Activated CD4-positive, alpha-beta memory T cell treated with anti-CD3 and anti-CD28 coated beads, Interleukin-2, amount 10 ng/mL, durations not matched to agents 7 days and 5 days (primary cell): Measurements from ENCODE around the gene FEZ2. TPM values are rescaled to one million over a fixed set of nuclear protein-coding genes. Genes with fewer than 3 reads are reported as not detected.

Experiments used
- CTCF ChIA-PET: fragments of 350-600 bp; sonication (Branson Sonifier 250); formaldehyde crosslinking; loops from one replicate; lab custom pipeline; 2021; ENCODE audit warnings: antibody characterized with exemption, inconsistent platforms; lab: Charles Lee
- POLR2A ChIA-PET: fragments of 350-600 bp; sonication (Branson Sonifier 250); formaldehyde crosslinking; loops from one replicate; lab custom pipeline; 2021; ENCODE audit warnings: antibody characterized with exemption; lab: Charles Lee
- DNase-seq: peaks from one replicate; pipeline ENCODE4 v3.0.0-alpha.2; 2020
- H3K27ac Mint-ChIP-seq: one replicate; pipeline ENCODE4 v1.8.0; 2021; ENCODE audit warnings: mild to moderate bottlenecking, mixed read lengths
- H3K27me3 Mint-ChIP-seq: one replicate; pipeline ENCODE4 v1.8.0; 2021; ENCODE audit warnings: mixed read lengths
- H3K36me3 Mint-ChIP-seq: one replicate; pipeline ENCODE4 v1.8.0; 2021; ENCODE audit warnings: low read depth, mixed read lengths
- H3K4me1 Mint-ChIP-seq: one replicate; pipeline ENCODE4 v1.8.0; 2021; ENCODE audit warnings: mixed read lengths
- H3K4me3 Mint-ChIP-seq: one replicate; pipeline ENCODE4 v1.8.0; 2021; ENCODE audit warnings: mild to moderate bottlenecking, mixed read lengths
- H3K9me3 Mint-ChIP-seq: one replicate; pipeline ENCODE4 v1.8.0; 2021; ENCODE audit warnings: mixed read lengths
- total RNA-seq, 2 experiments: library from RNA; stranded (reverse); gene quantifications; one replicate each; pipeline ENCODE4 v1.2.3, GENCODE V29; 2021

Gene FEZ2
- total RNA-seq, 2 experiments from 2014 or later = 12.3 to 16.5 TPM

DNA sequence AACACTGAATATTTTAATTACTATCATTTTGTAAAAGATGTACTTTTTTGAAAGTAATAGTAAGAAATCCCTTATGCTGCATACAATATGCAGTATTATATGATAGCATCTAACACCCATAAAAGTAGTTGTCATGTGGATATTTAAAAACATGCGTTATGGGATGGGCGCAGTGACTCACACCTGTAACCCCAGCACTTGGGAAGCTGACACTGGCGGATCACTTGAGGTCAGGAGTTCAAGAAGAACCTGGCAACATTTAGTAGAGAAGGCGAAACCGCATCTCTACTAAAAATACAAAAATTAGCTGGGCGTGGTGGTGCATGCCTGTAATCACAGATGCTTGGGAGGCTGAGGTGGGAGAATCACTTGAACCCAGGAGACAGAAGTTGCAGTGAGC lies 88.9 kb downstream of the FEZ2 start:
- Mint-ChIP-seq H3K4me3 (no peak overlapping the region), H3K27ac (no peak overlapping the region), H3K36me3 (no peaks in the 10 kb centered on the region), H3K27me3 (no peaks in the 10 kb centered on the region), H3K4me1 (no peaks in the 10 kb centered on the region), H3K9me3 (no peaks in the 10 kb centered on the region)
- ChIA-PET POLR2A (no interaction called here), CTCF (no interaction called here)
- DNase-seq = no peak

DNA sequence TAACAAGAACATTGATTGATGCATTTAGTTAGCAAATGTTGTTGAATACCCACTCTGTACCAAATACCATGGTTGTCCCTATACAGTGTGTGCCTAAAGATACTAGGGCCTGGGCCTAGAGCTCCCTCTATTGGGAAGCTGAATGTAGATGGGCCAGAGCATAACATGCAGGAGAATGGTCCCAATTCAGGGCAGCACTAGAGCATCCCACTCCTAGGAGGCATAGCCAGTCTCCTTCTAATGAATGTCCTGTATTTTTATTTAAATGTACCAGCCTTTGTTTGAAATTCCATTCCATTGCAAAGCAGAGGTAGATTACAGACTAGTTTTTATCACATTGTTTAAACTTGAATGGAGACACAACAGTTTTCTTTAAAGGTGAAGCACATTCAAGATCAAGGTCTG lies 90.6 kb downstream of the FEZ2 start:
- Mint-ChIP-seq H3K4me1 (no peaks in the 10 kb centered on the region), H3K36me3 (no peaks in the 10 kb centered on the region), H3K27me3 (no peaks in the 10 kb centered on the region), H3K4me3 (no peak overlapping the region), H3K9me3 (no peaks in the 10 kb centered on the region), H3K27ac (no peak overlapping the region)
- ChIA-PET POLR2A (interaction anchor here (1.0 kb wide), 1 partner anchor 13 kb away, joined by 3 read pairs; no protein-coding TSS in a partner anchor), CTCF (interaction anchor here (0.7 to 1.1 kb wide), 3 partner anchors 16 to 135 kb away, joined by 3 read pairs; no protein-coding TSS in a partner anchor)
- peak; percentile 37 for DNase-seq

Other genes starting within 250 kb of the FEZ2 start
- gene CRIM1, start 242.4 kb downstream of the FEZ2 start, total RNA-seq = 1 to 10 TPM; 5.4 to 6.6 TPM
- gene VIT, start 98.5 kb upstream of the FEZ2 start, total RNA-seq = not detected